A549 (cell line): ENCODE results near the gene CFAP58.

Source experiments
- CEBPB ChIP-seq, 2 experiments: fragments of >200 bp in 1 of 2; sonication (Bioruptor Twin) in 1 of 2; formaldehyde crosslinking in 1 of 2; IDR thresholded peaks; 2 replicates each; pipeline ENCODE4 v1.6.1; 2012 to 2016
- CTCF ChIP-seq: fragments of >200 bp; sonication (Bioruptor Twin); formaldehyde crosslinking; IDR thresholded peaks from 3 replicates; pipeline ENCODE4 v1.5.1; 2016
- EP300 ChIP-seq, 2 experiments: fragments of >200 bp; sonication (Bioruptor Twin); formaldehyde crosslinking; IDR thresholded peaks; 2 replicates in 1 of 2; 3 replicates in 1 of 2; pipeline ENCODE4 v1.6.1; 2016 to 2017
- MAFK ChIP-seq: fragments of 450-650 bp; IDR thresholded peaks from 2 replicates; pipeline ENCODE4 v1.6.1; 2014; ENCODE audit not compliant: partially characterized antibody
- MAX ChIP-seq: IDR thresholded peaks from 2 replicates; pipeline ENCODE4 v1.6.1; 2012
- POLR2A ChIP-seq: IDR thresholded peaks from 2 replicates; pipeline ENCODE4 v1.6.1; 2012; ENCODE audit warnings: mild to moderate bottlenecking, low read length
- RAD21 ChIP-seq, 2 experiments: fragments of >200 bp in 1 of 2; sonication (Bioruptor Twin) in 1 of 2; formaldehyde crosslinking in 1 of 2; IDR thresholded peaks in 1 of 2; conservative IDR thresholded peaks in 1 of 2; 2 replicates in 1 of 2; 3 replicates in 1 of 2; pipeline ENCODE4 v1.6.1; 2012 to 2018; ENCODE audit warnings: inconsistent platforms in 1 of 2
- RCOR1 ChIP-seq: fragments of 150-350 bp; IDR thresholded peaks from 2 replicates; pipeline ENCODE4 v1.6.1; 2014; ENCODE audit warnings: antibody characterized with exemption, low read length, low read depth
- REST ChIP-seq: fragments of 200-600 bp; sonication (generic); IDR thresholded peaks from 2 replicates; pipeline ENCODE4 v1.6.1; 2016; ENCODE audit warnings: antibody characterized with exemption, mild to moderate bottlenecking, moderate library complexity
- SMC3 ChIP-seq: fragments of >200 bp; sonication (Bioruptor Twin); formaldehyde crosslinking; IDR thresholded peaks from 3 replicates; pipeline ENCODE4 v1.6.1; 2018; ENCODE audit warnings: inconsistent platforms
- SREBF2 ChIP-seq: fragments of 450-650 bp; IDR thresholded peaks from 2 replicates; pipeline ENCODE4 v1.6.1; 2014; ENCODE audit warnings: mild to moderate bottlenecking, moderate library complexity
- ZC3H11A ChIP-seq: fragments of 450-650 bp; IDR thresholded peaks from 2 replicates; pipeline ENCODE4 v1.6.1; 2014; ENCODE audit warnings: antibody characterized with exemption, mild to moderate bottlenecking

GRCh38 chr10:104333032-104333727 is 20.5 kb upstream of the CFAP58 start:
- TF ChIP-seq EP300 (IDR thresholded peaks at IDR 0.05) (no peak), SMC3 (no peak), MAX (no peak), POLR2A (no peak), CTCF (no peak), RAD21 (conservative IDR thresholded peaks at IDR 0.05 in 1 of 2, IDR thresholded peaks at IDR 0.05 in 1 of 2) (no peak), RCOR1 (no peak), CEBPB (IDR thresholded peaks at IDR 0.05) (no peak), SREBF2 (no peak), REST (no peak), ZC3H11A (no peak), MAFK (no peak)
